Natural killer cell treated with Interleukin-12 subunit alpha and Interleukin-12 subunit beta and Interleukin-15 and Interleukin-18, amount 100 ng/mL, for 72 hours (primary cell): ENCODE measurements around the gene SNRNP25. TPM values are rescaled to one million over a fixed set of nuclear protein-coding genes. Genes with fewer than 3 reads are reported as not detected.
A peak's percentile ranks its signal among the peaks of the same experiment; 100 is the strongest.

Source experiments
- ATAC-seq, 2 donors: fragments of 150-1000 bp; cut with Tn5 transposase in 1 of 2; sonication (Bioruptor Pico), chemical (Tn5 transposase) in 1 of 2; 2 replicates each; pipeline ENCODE4 v1.10.0; 2021
- DNase-seq: peaks from one replicate; pipeline ENCODE4 v3.0.0; 2022; ENCODE audit warnings: low spot score
- H3K27ac Mint-ChIP-seq, 2 donors: 1 replicate in 1 of 2; 2 replicates in 1 of 2; pipeline ENCODE4 v1.8.0; 2022; ENCODE audit warnings: mixed read lengths in 2 of 2, mild to moderate bottlenecking in 1 of 2, moderate library complexity in 1 of 2
- H3K27me3 Mint-ChIP-seq, 2 donors: 1 replicate in 1 of 2; 2 replicates in 1 of 2; pipeline ENCODE4 v1.8.0; 2022; ENCODE audit warnings: mixed read lengths in 2 of 2
- H3K36me3 Mint-ChIP-seq: one replicate; pipeline ENCODE4 v1.8.0; 2022; ENCODE audit warnings: mixed read lengths
- H3K4me1 Mint-ChIP-seq, 2 donors: 1 replicate in 1 of 2; 2 replicates in 1 of 2; pipeline ENCODE4 v1.8.0; 2022; ENCODE audit warnings: low read depth in 2 of 2, mixed read lengths in 2 of 2, mild to moderate bottlenecking in 1 of 2
- H3K4me3 Mint-ChIP-seq: one replicate; pipeline ENCODE4 v1.8.0; 2022; ENCODE audit warnings: mixed read lengths
- H3K9me3 Mint-ChIP-seq: 2 replicates; pipeline ENCODE4 v1.8.0; 2022; ENCODE audit warnings: mixed read lengths
- total RNA-seq, 2 donors: library from RNA; stranded (reverse); gene quantifications; one replicate each; pipeline ENCODE4 v1.2.3, GENCODE V29; 2022

The SNRNP25 gene
- total RNA-seq, 2 donors from 2014 or later, result 35.6 to 39.8 TPM

- DNase-seq (no peak), ATAC-seq (peak; percentile 53 to 84)
- Mint-ChIP-seq H3K27me3 (peaks cover 8 to 12% of the 10 kb centered on the region in 2 donors), H3K4me3 (peak within 1 kb of the TSS; percentile 82), H3K4me1 (peaks cover 14 to 18% of the 10 kb centered on the region in 2 donors), H3K27ac (no peak within 1 kb of the TSS), H3K36me3 (no peaks in the 10 kb centered on the region), H3K9me3 (no peaks in the 10 kb centered on the region)
Measured at GRCh38 chr16:72561-73548, 19.2 kb downstream of the SNRNP25 start, which contains the start of gene RHBDF1. Gene RHBDF1, minus strand, starts transcription at chr16:72631. Its CDS starts 7,616 bp downstream, at chr16:65015.

GRCh38 chr16:74051-74746 is 20.6 kb downstream of the SNRNP25 start:
- no peak for ATAC-seq
- no peaks in the 10 kb centered on the region for H3K9me3 Mint-ChIP-seq
- H3K27me3 Mint-ChIP-seq, result peaks cover 8 to 12% of the 10 kb centered on the region in 2 donors
- no peaks in the 10 kb centered on the region for H3K36me3 Mint-ChIP-seq
- no peak overlapping the region for H3K4me3 Mint-ChIP-seq
- DNase-seq, result no peak
- H3K4me1 Mint-ChIP-seq, result peaks cover 22 to 25% of the 10 kb centered on the region in 2 donors
- no peak overlapping the region for H3K27ac Mint-ChIP-seq

- Mint-ChIP-seq H3K36me3 (no peaks in the 10 kb centered on the region), H3K27ac (no peak overlapping the region), H3K27me3 (peaks cover 8 to 9% of the 10 kb centered on the region in 2 donors), H3K9me3 (no peaks in the 10 kb centered on the region), H3K4me3 (no peak overlapping the region), H3K4me1 (peaks cover 26 to 28% of the 10 kb centered on the region in 2 donors)
- no peak for ATAC-seq
- DNase-seq, result no peak
Measured at GRCh38 chr16:74747-75334, 21.2 kb downstream of the SNRNP25 start.

GRCh38 chr16:75580-76501 is 22.2 kb downstream of the SNRNP25 start:
- Mint-ChIP-seq H3K4me3 (peak overlapping the region; percentile 67), H3K36me3 (no peaks in the 10 kb centered on the region), H3K27me3 (peaks cover 8 to 9% of the 10 kb centered on the region in 2 donors), H3K4me1 (peaks cover 26 to 33% of the 10 kb centered on the region in 2 donors), H3K9me3 (no peaks in the 10 kb centered on the region), H3K27ac (peak overlapping the region; percentile 43 to 86)
- no peak for ATAC-seq
- no peak for DNase-seq

- ATAC-seq, result no peak
Measured at GRCh38 chr16:76535-77272, 23.1 kb downstream of the SNRNP25 start.

GRCh38 chr16:77273-77806 is 23.7 kb downstream of the SNRNP25 start:
- Mint-ChIP-seq H3K27ac (peak overlapping the region; percentile 43 to 86), H3K36me3 (no peaks in the 10 kb centered on the region), H3K27me3 (peaks cover 8 to 9% of the 10 kb centered on the region in 2 donors), H3K4me3 (peak overlapping the region; percentile 67), H3K4me1 (peaks cover 26 to 35% of the 10 kb centered on the region in 2 donors), H3K9me3 (no peaks in the 10 kb centered on the region)
- peak; percentile 56 to 62 for ATAC-seq
- DNase-seq, result no peak

More at GRCh38 chr16:76535-77272, 23.1 kb downstream of the SNRNP25 start:
- Mint-ChIP-seq H3K36me3 (no peaks in the 10 kb centered on the region), H3K27ac (peak overlapping the region; percentile 43 to 86), H3K9me3 (no peaks in the 10 kb centered on the region), H3K4me3 (peak overlapping the region; percentile 67), H3K27me3 (peaks cover 8 to 9% of the 10 kb centered on the region in 2 donors), H3K4me1 (peaks cover 26 to 35% of the 10 kb centered on the region in 2 donors)
- no peak for DNase-seq

GRCh38 chr16:77807-78443 is 24.3 kb downstream of the SNRNP25 start, which contains the start of gene MPG:
Gene MPG, plus strand, starts transcription at chr16:78225. Its CDS starts 85 bp downstream, at chr16:78310.
- Mint-ChIP-seq H3K27ac (peak within 1 kb of the TSS; percentile 87 to 94), H3K36me3 (no peaks in the 10 kb centered on the region), H3K4me1 (peaks cover 23 to 35% of the 10 kb centered on the region in 2 donors), H3K27me3 (peaks cover 4 to 8% of the 10 kb centered on the region in 2 donors), H3K9me3 (no peaks in the 10 kb centered on the region), H3K4me3 (peak within 1 kb of the TSS; percentile 90)
- DNase-seq (peak; percentile 89), ATAC-seq (peak; percentile 87)

GRCh38 chr16:78444-79150 is 25.0 kb downstream of the SNRNP25 start:
- peaks cover 0 to 6% of the 10 kb centered on the region in 2 donors for H3K27me3 Mint-ChIP-seq
- H3K9me3 Mint-ChIP-seq, result no peaks in the 10 kb centered on the region
- H3K4me1 Mint-ChIP-seq, result peaks cover 23 to 37% of the 10 kb centered on the region in 2 donors
- H3K36me3 Mint-ChIP-seq, result no peaks in the 10 kb centered on the region
- H3K27ac Mint-ChIP-seq, result peak overlapping the region; percentile 87 to 94
- DNase-seq (no peak), ATAC-seq (peak; percentile 25 to 47)
- peak overlapping the region; percentile 90 for H3K4me3 Mint-ChIP-seq

GRCh38 chr16:79151-80054 is 25.8 kb downstream of the SNRNP25 start:
- Mint-ChIP-seq H3K4me3 (peak overlapping the region; percentile 90), H3K9me3 (no peaks in the 10 kb centered on the region), H3K27me3 (peaks cover 0 to 3% of the 10 kb centered on the region in 2 donors), H3K27ac (peak overlapping the region; percentile 87 to 94), H3K4me1 (peaks cover 31 to 44% of the 10 kb centered on the region in 2 donors), H3K36me3 (no peaks in the 10 kb centered on the region)
- ATAC-seq (no peak), DNase-seq (no peak)

GRCh38 chr16:83060-83603 is 29.5 kb downstream of the SNRNP25 start:
- Mint-ChIP-seq H3K27me3 (no peaks in the 10 kb centered on the region), H3K9me3 (no peaks in the 10 kb centered on the region), H3K4me3 (peak overlapping the region; percentile 74), H3K36me3 (no peaks in the 10 kb centered on the region), H3K27ac (peak overlapping the region; percentile 84 to 91), H3K4me1 (peaks cover 27 to 46% of the 10 kb centered on the region in 2 donors)
- DNase-seq (no peak), ATAC-seq (no peak)
